Mucosa of descending colon (tissue), 3 donors: ENCODE results near the gene PRKAR2A. TPM values are rescaled to one million over a fixed set of nuclear protein-coding genes. Genes with fewer than 3 reads are reported as not detected.
A peak's percentile ranks its signal among the peaks of the same experiment; 100 is the strongest.

ENCODE experiments used
- ATAC-seq: fragments of 200-7000 bp; cut with Tn5 transposase; one replicate; pipeline ENCODE4 v1.9.1; 2020; ENCODE audit warnings: mild to moderate bottlenecking, moderate library complexity
- DNase-seq, 3 donors: peaks; one replicate each; pipeline ENCODE4 v3.0.0-alpha.2; 2020
- H3K36me3 ChIP-seq: fragments of 200-600 bp; one replicate; pipeline ENCODE4 v1.8.0; 2021; ENCODE audit warnings: low read depth, mild to moderate bottlenecking
- H3K4me1 ChIP-seq: fragments of 200-600 bp; one replicate; pipeline ENCODE4 v1.8.0; 2021; ENCODE audit warnings: low read depth, mild to moderate bottlenecking
- H3K4me3 ChIP-seq: fragments of 200-600 bp; one replicate; pipeline ENCODE4 v1.8.0; 2021; ENCODE audit warnings: mild to moderate bottlenecking
- H3K9me3 ChIP-seq: fragments of 200-600 bp; one replicate; pipeline ENCODE4 v1.8.0; 2021; ENCODE audit warnings: mild to moderate bottlenecking
- intact Hi-C, 2 donors: fragments of 100-400 bp; cut with DNase I in 1 of 2; cut with micrococcal nuclease in 1 of 2; formaldehyde crosslinking; loops; one replicate each; pipeline versions ENCODE4 v1.11.0 to v1.11.1; 2022; cut with DNase I, micrococcal nuclease
- total RNA-seq, 3 donors: library from RNA; stranded (reverse); fragmentation: NEBNext Ultra II Directional in 2 of 3; extraction: Animal tissue kit (Norgen Biotek cat#: 25700) in 2 of 3; gene quantifications; one replicate each; pipeline versions ENCODE4 v1.2.1 to v1.2.4, GENCODE V29; 2021 to 2023
- TF ChIP-seq, protein P1 (sequence below): fragments of 200-600 bp; IDR thresholded peaks from one replicate; pipeline ENCODE4 v1.8.0; 2022; ENCODE audit warnings: antibody characterized with exemption, mild to moderate bottlenecking
- donor health status: DM: no; HTN: no; CAD: no; lungs with moderate emphysema.
- donor health status: DM: no; HTN: no; CAD: no.
- donor health status: DM: no; HTN: yes; CAD: no.

The PRKAR2A gene
- total RNA-seq, 3 donors from 2014 or later: 53.3 to 76.3 (median 55.6) TPM

GRCh38 chr3:48698891-48699290 lies 148.8 kb downstream of the PRKAR2A start:
- no peak for DNase-seq
- TF ChIP-seq, protein P1, sequence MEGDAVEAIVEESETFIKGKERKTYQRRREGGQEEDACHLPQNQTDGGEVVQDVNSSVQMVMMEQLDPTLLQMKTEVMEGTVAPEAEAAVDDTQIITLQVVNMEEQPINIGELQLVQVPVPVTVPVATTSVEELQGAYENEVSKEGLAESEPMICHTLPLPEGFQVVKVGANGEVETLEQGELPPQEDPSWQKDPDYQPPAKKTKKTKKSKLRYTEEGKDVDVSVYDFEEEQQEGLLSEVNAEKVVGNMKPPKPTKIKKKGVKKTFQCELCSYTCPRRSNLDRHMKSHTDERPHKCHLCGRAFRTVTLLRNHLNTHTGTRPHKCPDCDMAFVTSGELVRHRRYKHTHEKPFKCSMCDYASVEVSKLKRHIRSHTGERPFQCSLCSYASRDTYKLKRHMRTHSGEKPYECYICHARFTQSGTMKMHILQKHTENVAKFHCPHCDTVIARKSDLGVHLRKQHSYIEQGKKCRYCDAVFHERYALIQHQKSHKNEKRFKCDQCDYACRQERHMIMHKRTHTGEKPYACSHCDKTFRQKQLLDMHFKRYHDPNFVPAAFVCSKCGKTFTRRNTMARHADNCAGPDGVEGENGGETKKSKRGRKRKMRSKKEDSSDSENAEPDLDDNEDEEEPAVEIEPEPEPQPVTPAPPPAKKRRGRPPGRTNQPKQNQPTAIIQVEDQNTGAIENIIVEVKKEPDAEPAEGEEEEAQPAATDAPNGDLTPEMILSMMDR: no peak
- Histone ChIP-seq H3K9me3 (no peaks in the 10 kb centered on the region), H3K4me1 (peaks cover 28% of the 10 kb centered on the region), H3K36me3 (peaks cover 12% of the 10 kb centered on the region), H3K4me3 (no peak overlapping the region)
- intact Hi-C loops: no loop called here
- ATAC-seq: no peak

DNA sequence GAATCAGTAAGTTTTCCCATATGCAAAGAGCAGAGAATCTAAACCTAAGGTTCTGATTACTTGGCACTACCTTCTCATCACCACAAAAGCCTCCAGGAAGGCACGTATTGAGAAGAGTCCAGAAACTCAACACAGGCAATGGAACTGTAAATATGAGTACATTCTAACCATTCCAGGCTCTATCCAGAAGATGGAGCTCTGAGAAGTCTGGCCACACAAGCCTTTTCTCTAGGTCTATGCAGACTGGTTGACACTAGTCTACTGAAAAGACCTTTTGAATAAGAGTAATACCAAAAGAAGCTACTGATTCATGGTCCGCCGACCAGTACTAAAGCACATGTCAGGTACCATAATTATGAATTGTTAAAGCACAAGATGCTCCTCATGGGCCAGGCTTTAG lies 149.7 kb downstream of the PRKAR2A start:
- intact Hi-C loops: no loop called here
- ATAC-seq (peak; percentile 25), DNase-seq (no peak)
- H3K9me3 ChIP-seq: no peaks in the 10 kb centered on the region
- no peak overlapping the region for H3K4me3 ChIP-seq
- H3K4me1 ChIP-seq: peaks cover 20% of the 10 kb centered on the region
- H3K36me3 ChIP-seq: peaks cover 15% of the 10 kb centered on the region
- TF ChIP-seq, protein P1: no peak

DNA sequence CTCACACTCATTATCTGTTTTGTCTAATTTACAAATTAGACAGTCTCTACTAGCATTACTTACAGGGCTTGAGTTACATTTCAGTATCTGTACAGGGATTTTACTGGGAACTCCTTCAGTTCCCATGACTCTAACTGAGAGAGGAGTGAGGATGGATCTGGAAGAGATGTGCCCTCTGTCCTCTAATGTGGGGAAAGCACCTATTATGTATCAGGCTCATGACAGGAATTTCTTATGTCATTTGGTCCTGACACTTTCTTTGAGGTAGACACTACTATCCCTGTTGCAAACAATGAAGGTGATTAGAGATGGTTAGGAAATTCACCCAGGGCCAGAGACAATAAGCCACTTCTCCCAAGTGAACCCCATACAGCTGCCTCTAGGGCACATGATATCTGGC lies 151.1 kb downstream of the PRKAR2A start:
- ATAC-seq: no peak
- TF ChIP-seq, protein P1: no peak
- no peak for DNase-seq
- Histone ChIP-seq H3K4me1 (peaks cover 17% of the 10 kb centered on the region), H3K36me3 (peaks cover 15% of the 10 kb centered on the region), H3K4me3 (no peak overlapping the region), H3K9me3 (no peaks in the 10 kb centered on the region)
- intact Hi-C loops: no loop called here

Other genes with a start within 250 kb of the PRKAR2A start
- 100 to 1,000 TPM; 384 to 562 (median 554) TPM for gene UQCRC1, start 238.2 kb downstream of the PRKAR2A start, total RNA-seq
- 1 to 10 TPM in 1 of 3 donors, under 1 TPM in 1, not detected in 1; 0.65 to 1.1 TPM for gene TMEM89, start 226.1 kb downstream of the PRKAR2A start, total RNA-seq
- 100 to 1,000 TPM in 2 of 3 donors, 10 to 100 TPM in 1; 78.6 to 161 (median 104) TPM for gene SLC26A6, start 212.4 kb downstream of the PRKAR2A start, total RNA-seq
- 1 to 10 TPM; 1.1 to 2.7 (median 2.3) TPM for gene CELSR3, start 185.0 kb downstream of the PRKAR2A start, total RNA-seq
- 10 to 100 TPM; 21.7 to 27.3 (median 23.7) TPM for gene NCKIPSD, start 162.0 kb downstream of the PRKAR2A start, total RNA-seq
- gene IP6K2, start 130.7 kb downstream of the PRKAR2A start, total RNA-seq: 100 to 1,000 TPM in 2 of 3 donors, 10 to 100 TPM in 1; 99.3 to 199 (median 137) TPM
- 10 to 100 TPM; 32.7 to 39.0 (median 36.9) TPM for gene SLC25A20, start 51.0 kb upstream of the PRKAR2A start, total RNA-seq
- gene ARIH2, start 71.0 kb upstream of the PRKAR2A start, total RNA-seq: 100 to 1,000 TPM in 1 of 3 donors, 10 to 100 TPM in 2; 73.3 to 109 (median 82.1) TPM
- 10 to 100 TPM; 40.2 to 60.6 (median 41.4) TPM for gene P4HTM, start 142.4 kb upstream of the PRKAR2A start, total RNA-seq
- gene WDR6, start 159.5 kb upstream of the PRKAR2A start, total RNA-seq: 100 to 1,000 TPM in 2 of 3 donors, 10 to 100 TPM in 1; 98.5 to 205 (median 165) TPM
- 10 to 100 TPM; 16.7 to 32.7 (median 18.9) TPM for gene DALRD3, start 170.7 kb upstream of the PRKAR2A start, total RNA-seq
- 10 to 100 TPM; 61.0 to 69.9 (median 63.2) TPM for gene NDUFAF3, start 174.2 kb upstream of the PRKAR2A start, total RNA-seq
- 100 to 1,000 TPM; 113 to 146 (median 114) TPM for gene IMPDH2, start 181.5 kb upstream of the PRKAR2A start, total RNA-seq
- gene QRICH1, start 246.2 kb upstream of the PRKAR2A start, total RNA-seq: 100 to 1,000 TPM in 1 of 3 donors, 10 to 100 TPM in 2; 73.0 to 104 (median 86.1) TPM